HG03039 (cell line): ENCODE measurements around the gene EVI5.
"Not testable (repeated sequence)": the region's sequence is repeated elsewhere in the genome, so short reads cannot be mapped to it uniquely, and the experiment has no call there.

ENCODE experiments used
- ATAC-seq: cut with Tn5 transposase; IDR thresholded peaks from one replicate; pipeline ENCODE4 v1.9.1; 2021; ENCODE audit warnings: mild to moderate bottlenecking, moderate library complexity; ENCODE audit not compliant: unreplicated experiment

EVI5 gene

DNA sequence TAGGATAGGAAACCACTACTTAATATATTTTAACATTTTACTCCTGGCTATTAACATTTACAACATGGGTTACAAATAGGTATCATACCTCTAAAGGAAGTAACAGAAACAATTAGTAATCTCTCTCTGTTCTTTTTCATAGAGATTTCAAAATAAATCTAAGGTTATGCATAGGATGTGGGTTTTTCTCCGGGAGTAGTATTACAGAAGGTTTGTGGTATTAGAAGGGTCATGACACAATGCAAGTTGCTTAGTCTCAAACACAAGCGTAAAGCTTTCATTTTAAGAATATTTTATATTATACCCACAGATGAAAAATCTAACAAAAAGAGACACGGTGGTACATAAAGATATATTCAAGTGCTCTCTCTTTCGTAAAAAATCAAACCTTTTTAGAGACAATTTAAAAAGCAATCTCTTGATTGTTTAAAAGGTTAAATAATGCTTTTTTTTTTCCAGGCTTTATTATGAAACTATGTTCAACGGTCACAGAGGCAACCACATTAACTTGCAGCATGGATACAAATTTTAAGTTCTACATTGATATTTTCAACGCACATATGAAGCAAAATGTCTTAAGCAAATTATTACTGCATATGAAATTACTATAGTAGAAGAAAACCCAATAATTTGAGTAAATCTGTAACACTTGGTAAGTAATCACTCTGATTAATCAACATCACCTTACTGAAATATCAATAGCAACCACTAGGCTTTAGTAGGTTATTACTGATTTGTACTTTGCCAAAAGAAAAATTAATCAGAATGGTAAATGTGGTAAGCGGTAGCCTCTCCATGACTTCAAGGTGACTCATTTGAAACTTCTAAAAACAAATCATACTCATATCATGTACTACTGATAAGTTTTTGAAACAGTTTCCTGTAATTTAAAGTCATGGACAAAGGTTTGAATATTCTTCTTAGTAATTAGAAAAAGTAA is 200.8 kb downstream of the EVI5 start:
- ATAC-seq, result peak; percentile 84

DNA sequence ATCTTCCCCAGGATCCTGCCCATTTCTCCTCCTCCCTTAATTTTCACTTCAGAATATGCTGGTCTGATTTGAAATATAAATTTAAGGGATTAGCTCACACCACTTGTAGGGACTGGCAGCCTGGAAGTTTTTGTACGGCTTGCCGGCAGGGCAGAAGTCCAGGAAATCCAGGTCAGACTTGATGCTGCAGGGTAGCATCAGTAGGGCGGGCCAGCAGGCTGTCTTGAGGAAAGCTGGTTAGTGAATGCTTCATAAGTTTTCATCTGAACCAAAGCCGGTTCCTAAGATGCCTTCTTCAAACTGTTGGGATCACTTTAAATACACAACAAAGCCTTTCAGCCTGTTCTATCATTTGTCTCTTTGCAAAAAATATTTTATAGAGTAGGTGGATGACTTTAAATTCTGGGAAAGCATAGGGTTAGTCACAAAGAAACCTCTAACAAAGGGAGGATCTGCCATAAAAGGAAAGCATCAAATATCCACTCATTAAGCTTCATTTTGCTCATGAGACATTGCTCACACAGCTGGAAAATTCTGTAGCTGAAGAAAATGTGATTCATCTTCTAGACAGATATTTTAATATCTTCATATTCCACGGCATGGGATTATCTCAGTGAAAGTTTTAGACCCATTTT is 207.5 kb downstream of the EVI5 start:
- no peak for ATAC-seq

DNA sequence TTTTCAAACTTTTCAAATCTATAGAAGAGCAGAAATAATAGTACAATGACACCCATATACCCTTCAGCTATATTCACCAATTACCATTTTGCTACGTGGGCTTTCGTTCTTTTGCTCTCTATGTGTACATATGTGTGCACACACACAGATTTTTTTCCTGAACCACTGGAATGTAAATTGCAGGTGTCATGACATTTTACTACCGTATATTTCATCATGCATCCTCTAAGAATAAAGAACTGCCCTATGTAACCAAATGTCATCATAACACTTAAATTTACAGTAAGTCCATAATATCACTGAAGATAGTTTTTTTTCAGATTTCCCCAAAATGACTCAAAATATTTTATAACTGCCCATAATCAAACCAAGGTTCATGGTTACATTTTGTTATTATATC is 209.8 kb downstream of the EVI5 start:
- ATAC-seq, result no peak

DNA sequence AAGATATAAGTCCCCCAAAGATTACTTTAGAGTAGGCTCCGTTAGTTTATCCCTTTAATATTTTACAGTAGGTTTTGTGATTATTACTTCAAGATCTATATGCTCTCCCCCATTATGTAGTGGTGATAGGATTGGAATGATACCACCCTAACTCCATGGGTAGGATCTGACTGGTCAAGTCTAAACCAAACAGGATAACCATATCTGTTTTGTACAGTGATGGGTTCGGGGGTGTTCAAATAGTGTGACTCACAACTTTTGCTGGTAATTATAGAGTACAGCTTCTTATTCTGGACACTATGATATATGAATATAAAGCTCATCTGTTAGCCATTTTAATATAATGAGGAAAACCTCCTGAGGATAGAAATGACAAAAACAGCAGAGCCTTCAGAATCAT is 212.4 kb downstream of the EVI5 start:
- ATAC-seq, result no peak

DNA sequence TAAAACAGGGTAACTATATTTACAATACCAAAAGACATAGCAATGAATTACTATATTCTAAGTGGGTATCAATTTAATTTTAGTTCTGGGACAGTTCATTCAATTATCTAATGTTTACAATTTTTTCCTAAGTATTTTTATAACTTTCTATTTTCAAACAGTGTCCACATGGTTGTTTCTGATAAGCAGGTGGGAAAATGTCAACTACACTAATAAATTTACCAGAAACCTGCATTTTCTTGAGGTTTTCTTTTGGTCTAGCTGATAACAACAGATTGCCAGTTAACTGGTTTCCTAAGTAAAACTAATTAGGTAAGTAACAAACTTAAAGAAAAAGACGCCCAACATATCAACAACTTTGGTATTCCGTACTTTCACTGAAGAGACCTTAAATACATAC is 213.3 kb downstream of the EVI5 start:
- no peak for ATAC-seq

DNA sequence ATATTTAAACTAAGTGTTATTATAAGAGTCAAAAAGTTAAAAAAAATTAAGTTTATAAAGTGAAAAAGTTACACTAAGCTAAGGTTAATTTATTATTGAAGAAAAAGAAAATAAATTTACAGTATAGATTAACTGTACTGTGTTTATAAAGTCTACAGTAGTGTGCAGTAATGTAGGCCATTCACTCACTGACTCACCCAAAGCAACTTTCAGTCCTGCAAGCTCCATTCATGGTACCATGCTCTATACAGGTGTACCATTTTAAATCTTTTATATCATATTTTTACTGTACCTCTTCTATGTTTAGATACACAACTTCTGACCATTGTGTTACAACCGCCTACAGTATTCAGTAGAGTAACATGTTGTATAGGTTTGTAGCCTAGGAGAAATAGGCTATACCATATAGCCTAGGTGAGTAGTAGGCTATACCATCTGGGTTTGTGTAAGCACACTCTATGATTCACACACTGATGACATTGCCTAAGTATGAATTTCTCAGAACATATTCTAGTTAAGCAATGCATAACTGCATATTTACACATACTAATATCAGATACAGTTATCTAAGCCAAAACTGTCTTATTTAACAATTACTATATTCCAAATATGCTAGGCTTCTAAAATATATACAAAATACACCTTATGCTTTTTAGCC is 217.6 kb downstream of the EVI5 start:
- no peak for ATAC-seq

DNA sequence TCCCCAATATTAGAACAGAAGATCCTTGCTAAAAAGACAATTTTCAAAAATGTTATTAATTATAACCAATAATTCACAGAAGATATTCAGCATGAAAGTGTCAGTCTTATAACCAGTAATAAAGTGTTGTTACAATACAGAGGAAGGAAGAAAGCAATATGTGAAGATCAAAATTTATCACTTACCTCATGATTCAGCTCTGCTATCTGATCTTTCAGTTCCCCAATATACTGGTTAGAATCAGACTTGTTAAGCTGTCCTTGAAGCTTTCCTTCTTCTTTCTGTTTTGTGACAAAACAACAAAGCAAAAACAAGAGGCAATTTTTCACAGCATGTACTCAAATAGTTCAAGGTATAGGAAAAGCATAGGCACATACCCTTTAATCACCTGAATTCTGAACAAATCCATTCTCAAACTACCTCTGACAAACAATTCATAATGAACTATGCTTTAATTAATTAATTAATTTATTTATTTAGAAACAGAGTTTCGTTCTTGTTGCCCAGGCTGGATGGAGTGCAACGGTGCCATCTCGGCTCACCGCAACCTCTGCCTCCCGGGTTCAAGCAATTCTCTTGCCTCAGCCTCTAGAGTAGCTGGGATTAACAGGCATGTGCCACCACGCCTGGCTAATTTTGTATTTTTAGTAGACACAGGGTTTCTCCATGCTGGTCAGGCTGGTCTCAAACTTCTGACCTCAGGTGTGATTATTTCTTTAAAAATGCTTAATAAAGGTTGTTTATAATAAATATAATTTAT is 221.3 kb downstream of the EVI5 start:
- peak; percentile 79 for ATAC-seq

DNA sequence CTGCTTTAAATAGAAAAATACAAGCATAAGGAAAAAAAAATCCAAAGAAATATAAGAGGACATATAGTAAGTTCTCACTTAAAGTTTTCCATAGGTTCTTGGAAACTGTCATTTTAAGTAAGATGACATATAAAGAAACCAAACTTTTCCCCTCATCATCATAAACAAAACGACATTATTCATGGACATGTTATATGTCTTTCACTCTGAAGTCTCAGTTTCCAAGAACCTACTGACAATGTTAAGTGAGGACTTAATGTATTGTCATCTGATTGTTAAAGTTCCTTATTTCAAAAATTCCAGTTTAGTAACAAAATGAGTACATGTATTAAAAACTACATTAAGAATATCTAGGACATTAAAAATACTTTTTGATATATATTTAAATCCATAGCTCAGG is 228.6 kb downstream of the EVI5 start:
- ATAC-seq, result no peak

DNA sequence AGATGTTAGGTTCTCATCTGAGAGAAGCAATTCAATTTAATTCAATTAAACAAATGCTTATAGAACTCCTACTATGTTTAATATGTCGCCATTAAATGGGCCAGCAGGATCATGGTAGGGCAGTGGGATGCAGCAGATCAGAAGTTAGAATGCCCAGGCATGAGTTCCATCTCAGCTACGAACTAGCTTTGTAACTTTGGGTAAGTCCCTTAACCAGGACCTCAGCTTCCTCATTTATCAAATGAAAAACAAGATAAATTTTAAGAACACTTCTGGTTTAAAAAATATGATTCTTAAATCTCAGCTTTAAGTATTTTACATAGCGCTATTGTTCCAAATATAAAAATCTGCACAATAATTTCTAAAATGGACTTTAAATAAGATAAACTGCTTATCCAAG is 230.7 kb downstream of the EVI5 start:
- no peak for ATAC-seq

DNA sequence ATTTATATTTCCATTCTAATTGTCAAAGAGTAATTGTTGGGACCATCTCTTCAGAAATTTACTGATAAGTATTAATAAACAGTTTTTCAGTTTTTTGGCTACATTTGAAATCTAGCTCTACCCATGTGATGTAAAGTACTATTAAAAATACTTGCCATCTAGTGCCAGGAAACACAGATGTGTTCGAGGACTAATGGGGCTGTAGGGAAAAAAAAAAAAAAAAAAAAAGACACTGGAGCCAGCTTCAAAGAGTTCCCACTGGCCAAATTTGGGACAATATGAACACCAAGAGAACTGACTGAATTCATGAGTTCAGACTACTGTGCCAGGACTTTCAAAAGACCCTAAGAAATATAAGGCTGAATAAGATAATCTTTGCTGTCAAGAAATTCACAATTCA is 233.0 kb downstream of the EVI5 start:
- no peak for ATAC-seq

DNA sequence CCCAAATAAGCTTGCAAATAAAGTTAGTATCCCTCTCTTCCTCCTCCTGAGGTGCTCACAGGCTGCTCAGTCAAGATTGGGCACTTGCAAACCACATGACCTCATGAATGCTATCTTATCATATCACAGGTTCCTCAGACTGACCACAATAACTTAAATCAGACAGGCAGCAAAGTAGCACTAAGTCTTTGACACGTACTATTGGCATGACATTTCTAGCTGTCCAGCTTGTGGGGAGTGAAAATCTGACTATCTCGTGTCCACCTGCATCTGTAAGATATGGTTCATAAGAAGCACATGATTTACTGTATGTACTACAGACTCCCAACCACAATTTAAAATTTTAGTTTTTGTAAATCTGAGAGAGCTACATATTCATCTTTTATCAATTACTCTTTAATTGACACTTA is 240.1 kb downstream of the EVI5 start:
- no peak for ATAC-seq

DNA sequence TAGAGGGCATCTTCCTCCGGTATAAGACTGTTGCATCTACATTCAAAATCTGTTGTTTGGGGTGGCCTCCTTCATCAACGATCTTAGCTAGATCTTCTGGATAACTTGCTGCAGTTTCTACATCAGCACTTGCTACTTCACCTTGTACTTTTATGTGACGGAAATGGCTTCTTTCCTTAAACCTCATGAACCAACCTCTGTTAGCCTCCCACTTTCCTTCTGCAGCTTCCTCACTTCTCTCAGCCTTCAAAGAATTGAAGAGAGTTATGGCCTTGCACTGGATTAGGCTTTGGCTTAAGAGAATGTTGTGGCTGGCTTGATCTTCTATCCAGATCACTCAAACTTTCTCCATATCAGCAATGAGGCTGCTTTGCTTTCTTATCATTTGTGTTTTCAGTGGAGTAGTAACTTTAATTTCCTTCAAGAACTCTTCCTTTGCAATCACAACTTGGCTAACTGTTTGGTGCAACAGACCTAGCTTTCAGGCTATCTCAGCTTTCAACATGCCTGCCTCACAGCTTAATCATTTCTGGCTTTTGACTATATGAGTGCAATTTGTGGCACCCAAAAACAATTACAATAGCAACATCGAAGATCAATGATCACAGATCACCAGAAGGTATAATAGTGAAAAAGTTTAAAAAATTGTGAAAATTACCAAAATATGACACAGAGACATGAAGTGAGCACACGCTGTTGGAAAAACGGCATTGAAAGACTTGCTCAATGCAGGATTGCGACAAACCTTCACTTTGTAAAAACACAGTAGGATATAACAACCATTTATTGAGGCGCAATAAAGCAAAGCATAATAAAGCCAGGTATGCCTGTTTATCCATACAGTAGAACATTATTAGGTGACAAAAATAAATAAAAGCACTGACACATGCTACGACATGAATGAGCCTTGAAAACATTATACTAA is 241.5 kb downstream of the EVI5 start:
- no peak for ATAC-seq

DNA sequence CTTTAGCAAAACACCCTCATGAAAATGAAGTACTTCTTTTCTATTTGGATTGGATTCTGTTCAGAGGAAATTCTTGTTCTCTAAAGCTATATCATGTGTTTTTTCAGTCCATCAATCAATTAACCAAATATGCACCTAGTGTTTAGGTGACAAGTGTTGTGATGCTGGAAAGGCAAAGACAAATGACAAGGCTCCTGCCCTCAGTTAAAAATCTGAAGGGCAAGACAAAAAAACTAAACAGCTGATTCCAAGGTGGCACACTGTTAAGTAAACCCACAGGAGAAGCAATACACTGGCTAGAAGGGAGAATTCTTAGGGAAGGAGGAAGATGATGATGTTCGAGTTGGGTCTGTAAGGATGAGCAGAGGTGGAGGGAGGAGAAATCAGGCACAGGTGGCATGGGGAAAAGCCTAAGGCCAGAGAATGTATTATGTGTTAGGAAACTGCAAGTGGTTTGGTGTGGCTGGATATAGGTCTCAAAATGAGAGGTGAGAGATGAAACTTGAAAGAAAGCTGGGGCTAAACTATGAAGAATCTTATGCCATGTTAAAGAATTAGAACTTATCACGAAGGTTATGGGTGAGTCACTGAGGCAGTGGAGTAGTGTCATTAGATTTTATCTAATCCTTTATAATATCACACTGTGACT is 246.4 kb downstream of the EVI5 start:
- peak; percentile 47 for ATAC-seq

DNA sequence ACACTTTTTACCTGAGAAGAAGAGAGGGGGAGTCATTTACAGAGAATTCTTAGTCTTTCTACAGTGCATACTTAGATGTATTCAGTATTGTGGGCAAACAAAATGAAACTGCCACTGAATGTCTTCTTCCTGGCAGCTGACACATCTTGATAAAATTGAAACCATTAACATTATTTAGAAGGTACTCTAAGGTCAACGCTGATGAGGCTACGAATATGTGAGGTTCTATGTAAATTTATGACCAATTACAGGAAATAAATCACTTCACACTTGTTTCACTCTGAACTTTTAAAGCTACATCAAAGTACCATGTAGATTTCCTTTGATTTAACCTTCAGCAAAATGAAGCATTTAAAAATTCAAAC is 246.9 kb downstream of the EVI5 start:
- peak; percentile 56 for ATAC-seq

DNA sequence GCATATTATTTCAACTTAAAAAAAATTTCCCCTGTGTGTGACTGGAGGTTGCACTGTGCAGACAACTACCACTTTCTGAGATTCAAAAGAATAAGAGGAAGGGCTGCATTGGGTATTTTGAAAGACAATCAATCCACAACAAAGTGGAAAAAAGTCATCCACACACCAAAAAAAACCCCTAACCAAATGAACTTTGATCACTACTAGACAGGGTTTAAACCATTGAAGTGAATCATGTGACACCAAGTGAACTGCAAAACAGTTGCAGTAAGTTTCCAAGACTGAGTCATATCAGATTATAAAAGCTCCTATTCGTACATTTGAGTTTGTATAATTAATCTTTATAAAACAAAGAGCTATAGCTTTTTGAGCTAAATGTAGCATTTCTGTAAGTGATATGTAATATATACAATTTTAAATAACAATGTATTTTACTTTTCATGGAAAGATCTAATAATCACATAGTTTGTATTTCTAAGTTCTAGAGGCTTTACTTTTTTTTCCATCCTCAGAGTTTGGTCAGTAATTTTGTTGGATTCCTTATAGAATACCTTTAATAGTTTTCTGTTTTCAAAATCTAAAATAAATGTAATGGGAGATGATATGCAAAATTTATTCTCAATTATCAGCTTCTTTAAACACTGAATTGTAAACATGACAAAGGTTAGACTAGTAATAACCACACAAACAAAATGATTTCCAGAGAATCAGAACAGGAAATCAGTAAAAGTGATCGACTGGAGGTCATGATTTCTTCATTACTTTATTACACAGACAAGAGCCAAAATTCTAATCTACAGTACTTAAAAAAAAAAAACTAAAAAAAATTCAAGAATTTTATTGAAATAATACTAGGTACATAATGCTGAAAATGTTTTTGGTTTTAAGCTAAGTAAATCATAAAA is 247.7 kb downstream of the EVI5 start:
- ATAC-seq, result peak; percentile 58

DNA sequence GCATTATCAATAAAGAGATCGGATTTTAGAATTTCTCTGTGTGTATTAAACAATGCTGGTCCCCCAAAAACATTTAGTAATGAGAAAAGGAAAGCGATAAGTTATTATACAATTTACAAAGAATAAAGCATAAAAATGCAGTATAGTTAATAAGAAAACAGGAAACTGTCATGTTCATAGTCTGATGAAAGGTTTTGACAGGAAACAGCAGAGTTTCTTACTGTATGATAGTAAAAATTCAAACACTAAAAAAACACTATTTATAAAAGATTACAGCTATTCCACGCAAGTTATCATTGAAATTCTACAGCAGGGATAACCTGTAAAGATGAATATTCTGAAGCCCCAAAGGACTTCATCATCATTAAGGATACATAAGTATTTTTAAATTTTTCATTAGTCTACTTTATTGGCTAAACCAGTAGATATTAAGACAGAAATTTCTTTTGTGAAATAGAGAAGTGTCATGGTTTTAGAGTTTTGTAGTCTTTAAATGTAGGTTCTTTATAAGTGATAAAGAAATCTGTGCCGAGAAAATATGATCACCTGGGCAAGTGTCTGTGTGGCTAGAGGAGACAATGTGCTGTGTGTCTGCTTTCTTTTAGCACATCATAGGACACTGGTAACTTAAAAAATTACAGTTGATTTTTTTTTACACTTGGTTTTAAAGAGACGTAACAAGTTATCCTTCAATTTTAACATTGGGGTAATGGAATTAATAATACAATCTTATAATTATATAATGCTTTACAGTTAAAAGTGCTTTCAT is 248.5 kb downstream of the EVI5 start:
- no peak for ATAC-seq

DNA sequence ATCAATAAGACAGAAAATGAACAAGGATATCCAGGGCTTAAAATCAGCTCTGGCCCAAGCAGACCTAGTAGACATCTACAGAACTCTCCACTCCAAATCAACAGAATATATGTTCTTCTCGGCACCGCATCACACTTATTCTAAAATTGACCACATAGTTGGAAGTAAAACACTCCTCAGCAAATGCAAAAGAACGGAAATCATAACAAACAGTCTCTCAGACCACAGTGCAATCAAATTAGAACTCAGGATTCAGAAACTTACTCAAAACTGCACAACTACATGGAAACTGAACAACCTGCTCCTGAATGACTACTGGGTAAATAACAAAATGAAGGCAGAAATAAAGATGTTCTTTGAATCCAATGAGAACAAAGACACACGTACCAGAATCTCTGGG is 252.5 kb downstream of the EVI5 start:
- ATAC-seq, result not testable (repeated sequence)

DNA sequence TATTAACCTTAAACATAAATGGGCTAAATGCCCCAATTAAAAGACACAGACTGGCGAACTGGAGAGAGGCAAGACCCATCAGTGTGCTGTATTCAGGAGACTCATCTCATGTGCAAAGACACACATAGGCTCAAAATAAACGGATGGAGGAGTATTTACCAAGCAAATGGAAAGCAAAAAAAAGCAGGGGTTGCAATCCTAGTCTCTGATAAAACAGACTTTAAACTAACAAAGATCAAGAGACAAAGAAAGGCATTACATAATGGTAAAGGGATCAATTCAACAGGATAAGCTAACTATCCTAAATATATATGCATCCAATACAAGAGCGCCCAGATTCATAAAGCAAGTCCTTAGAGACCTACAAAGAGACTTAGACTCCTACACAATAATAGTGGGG is 253.0 kb downstream of the EVI5 start:
- ATAC-seq, result not testable (repeated sequence)
